Inflammatory macrophage treated with lipopolysaccharide for 4 hours (primary cell): ENCODE data around the gene GOLGA1.

Experiments used
- DNase-seq: peaks from one replicate; pipeline ENCODE4 v3.0.0-alpha.2; 2020

Gene GOLGA1

GRCh38 chr9:124831642-124832364, 109.1 kb downstream of the GOLGA1 start:
- no peak for DNase-seq

- no peak for DNase-seq
Measured at GRCh38 chr9:124830593-124830992, 110.3 kb downstream of the GOLGA1 start.

- DNase-seq = no peak
Measured at GRCh38 chr9:124829334-124829669, 111.6 kb downstream of the GOLGA1 start.

GRCh38 chr9:124828489-124829333, 112.2 kb downstream of the GOLGA1 start:
- no peak for DNase-seq
